Activated naive CD8-positive, alpha-beta T cell treated with anti-CD3 and anti-CD28 coated beads, Interleukin-2, amount 50 U/mL, for 24 hours (primary cell): Measurements from ENCODE around the gene ZNF267.
"Not testable (repeated sequence)": the region's sequence is repeated elsewhere in the genome, so short reads cannot be mapped to it uniquely, and the experiment has no call there.

Experiments
- ATAC-seq: fragments of 150-1000 bp; cut with Tn5 transposase; one replicate; pipeline ENCODE4 v1.10.0; 2021
- DNase-seq: peaks from one replicate; pipeline ENCODE4 v3.0.0; 2021
- H3K27ac Mint-ChIP-seq: one replicate; pipeline ENCODE4 v1.8.0; 2021; ENCODE audit warnings: mild to moderate bottlenecking, mixed read lengths
- H3K27me3 Mint-ChIP-seq: one replicate; pipeline ENCODE4 v1.8.0; 2021; ENCODE audit warnings: mixed read lengths
- H3K36me3 Mint-ChIP-seq: one replicate; pipeline ENCODE4 v1.8.0; 2021; ENCODE audit warnings: low read depth, mixed read lengths
- H3K4me1 Mint-ChIP-seq: one replicate; pipeline ENCODE4 v1.8.0; 2021; ENCODE audit warnings: mixed read lengths
- H3K4me3 Mint-ChIP-seq: one replicate; pipeline ENCODE4 v1.8.0; 2021; ENCODE audit warnings: mild to moderate bottlenecking, moderate library complexity, mixed read lengths
- H3K9me3 Mint-ChIP-seq: one replicate; pipeline ENCODE4 v1.8.0; 2021; ENCODE audit warnings: mixed read lengths

ZNF267 gene

DNA sequence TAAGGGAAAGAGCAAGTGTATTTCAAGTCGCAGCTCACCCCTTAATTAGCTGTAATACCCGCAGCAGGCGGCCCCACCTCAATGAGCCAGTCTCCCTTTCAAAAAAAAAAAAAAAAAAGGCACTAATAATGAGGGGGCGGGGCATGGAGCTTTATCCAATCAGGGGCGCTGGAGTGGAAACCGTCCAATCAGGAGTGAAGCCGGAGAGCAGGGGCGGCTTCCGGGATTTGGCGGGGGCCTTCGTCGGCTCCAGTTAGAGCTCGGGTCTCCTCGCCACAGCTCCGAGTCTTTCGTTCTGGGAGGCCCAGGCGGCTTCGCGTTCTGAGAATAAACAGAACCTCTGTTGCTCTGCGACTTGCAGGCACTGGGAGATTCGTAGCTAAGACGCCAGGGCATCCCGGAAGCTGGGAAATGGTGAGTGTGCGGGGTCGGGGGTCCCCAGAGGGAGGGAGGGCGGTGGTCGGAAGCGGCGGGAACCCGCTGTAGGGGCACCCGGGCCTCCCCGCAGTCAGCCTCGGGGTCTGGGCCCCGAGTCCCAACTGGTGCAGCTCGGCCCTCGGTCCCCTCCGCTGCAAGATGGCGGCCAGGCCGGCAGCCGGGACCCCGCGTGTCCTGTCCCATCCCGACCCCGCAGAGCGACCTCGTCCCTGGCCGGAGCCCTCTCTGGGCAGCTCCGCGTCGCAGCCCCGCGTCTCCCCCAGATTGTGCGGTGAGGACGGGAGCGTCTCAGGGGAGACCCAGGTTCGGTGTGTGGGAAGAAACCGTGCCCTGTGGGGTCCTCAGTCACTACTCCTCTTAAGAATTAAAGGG lies at the start of gene ZNF267:
Gene ZNF267 (plus strand): TSS at position 252 of the 810 bp plus-strand sequence. CDS start 160 bp downstream, at position 412.
- peaks cover 83% of the 10 kb centered on the region for H3K4me1 Mint-ChIP-seq
- peaks cover 48% of the 10 kb centered on the region for H3K36me3 Mint-ChIP-seq
- peaks cover 4% of the 10 kb centered on the region for H3K9me3 Mint-ChIP-seq
- H3K4me3 Mint-ChIP-seq, result peak within 1 kb of the TSS; percentile 93
- DNase-seq (peak; percentile 89), ATAC-seq (peak; percentile 38)
- H3K27ac Mint-ChIP-seq, result peak within 1 kb of the TSS; percentile 99
- peaks cover 4% of the 10 kb centered on the region for H3K27me3 Mint-ChIP-seq

DNA sequence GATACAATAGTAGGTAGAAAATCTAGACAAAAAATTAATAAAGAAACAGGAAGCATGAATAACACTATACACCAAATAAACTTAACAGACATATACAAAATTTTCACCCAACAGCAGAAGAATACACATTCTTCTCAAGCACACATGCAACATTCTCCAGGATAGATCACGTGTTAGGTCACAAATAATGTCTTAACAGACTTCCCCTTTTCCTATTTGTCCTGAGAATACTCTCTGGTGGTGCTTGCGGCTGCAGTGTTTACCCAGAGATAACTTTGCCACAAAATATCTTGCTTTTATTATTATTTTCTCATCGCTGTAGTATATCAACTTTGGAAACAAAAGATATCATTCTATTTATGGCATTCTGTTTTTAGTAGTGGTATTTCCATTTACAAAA lies 40.6 kb upstream of the ZNF267 start:
- ATAC-seq (no peak), DNase-seq (no peak)
- Mint-ChIP-seq H3K36me3 (peaks cover 3% of the 10 kb centered on the region), H3K4me3 (no peak overlapping the region), H3K27me3 (peaks cover 4% of the 10 kb centered on the region), H3K9me3 (peaks cover 26% of the 10 kb centered on the region), H3K27ac (no peak overlapping the region), H3K4me1 (no peaks in the 10 kb centered on the region)

GRCh38 chr16:31836396-31836795 lies 37.2 kb upstream of the ZNF267 start:
- H3K36me3 Mint-ChIP-seq, DNase-seq, ATAC-seq, H3K27me3 Mint-ChIP-seq, H3K27ac Mint-ChIP-seq, H3K4me1 Mint-ChIP-seq, H3K4me3 Mint-ChIP-seq: not testable (repeated sequence)
- H3K9me3 Mint-ChIP-seq, result peaks cover 26% of the 10 kb centered on the region

GRCh38 chr16:31842864-31843263 lies 30.7 kb upstream of the ZNF267 start:
- peaks cover 6% of the 10 kb centered on the region for H3K36me3 Mint-ChIP-seq

DNA sequence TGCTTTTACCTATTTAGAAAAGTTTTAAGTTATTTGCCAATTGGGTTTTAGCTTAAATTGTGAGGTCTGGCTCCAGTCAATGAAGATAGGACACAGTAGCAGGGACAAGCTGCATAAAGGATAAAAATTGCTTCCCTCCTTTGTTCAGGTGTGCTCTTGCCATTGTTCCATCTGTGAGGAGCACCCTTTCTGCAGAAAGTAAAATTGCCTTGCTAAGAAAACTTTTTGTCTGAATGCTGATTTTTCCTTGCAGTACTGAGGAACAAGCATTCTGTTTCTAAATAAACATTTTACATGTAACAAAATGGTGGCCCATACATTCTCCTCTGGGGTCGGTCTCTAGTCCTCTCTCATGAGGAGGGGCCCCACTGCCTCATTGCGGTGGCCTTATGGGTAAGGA lies 25.0 kb upstream of the ZNF267 start:
- not testable (repeated sequence) for ATAC-seq, H3K27me3 Mint-ChIP-seq, H3K4me1 Mint-ChIP-seq, DNase-seq, H3K27ac Mint-ChIP-seq, H3K36me3 Mint-ChIP-seq, H3K4me3 Mint-ChIP-seq
- H3K9me3 Mint-ChIP-seq, result peaks cover 46% of the 10 kb centered on the region

More at GRCh38 chr16:31842864-31843263, 30.7 kb upstream of the ZNF267 start:
- H3K27me3 Mint-ChIP-seq, result peaks cover 4% of the 10 kb centered on the region
- DNase-seq, result no peak
- H3K4me1 Mint-ChIP-seq, result no peaks in the 10 kb centered on the region
- peaks cover 27% of the 10 kb centered on the region for H3K9me3 Mint-ChIP-seq
- H3K27ac Mint-ChIP-seq, result no peak overlapping the region
- no peak for ATAC-seq
- H3K4me3 Mint-ChIP-seq, result no peak overlapping the region

DNA sequence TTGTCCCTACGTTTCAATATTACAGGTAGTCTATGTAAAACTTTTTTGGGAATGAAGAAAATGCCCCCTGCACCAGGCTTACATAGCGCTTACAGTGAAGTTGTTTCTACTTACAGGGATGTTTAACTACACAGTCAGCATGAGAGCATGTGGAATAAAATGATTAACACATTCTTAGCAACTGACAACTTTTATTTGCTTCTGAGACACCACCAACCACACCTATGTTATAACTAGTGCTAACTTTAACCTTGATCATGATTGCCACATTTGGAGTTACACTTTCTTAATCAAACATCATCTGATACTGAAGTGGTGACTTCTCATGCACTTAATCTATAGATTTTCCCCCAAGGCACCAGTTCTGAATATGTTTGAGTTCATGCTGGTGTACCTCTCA lies 20.3 kb upstream of the ZNF267 start:
- peaks cover 3% of the 10 kb centered on the region for H3K27me3 Mint-ChIP-seq
- no peaks in the 10 kb centered on the region for H3K4me1 Mint-ChIP-seq
- peaks cover 22% of the 10 kb centered on the region for H3K9me3 Mint-ChIP-seq
- H3K36me3 Mint-ChIP-seq, result peaks cover 2% of the 10 kb centered on the region
- no peak overlapping the region for H3K27ac Mint-ChIP-seq
- ATAC-seq, result no peak
- DNase-seq, result no peak
- H3K4me3 Mint-ChIP-seq, result no peak overlapping the region

- no peaks in the 10 kb centered on the region for H3K27me3 Mint-ChIP-seq
- H3K4me1 Mint-ChIP-seq, result peaks cover 22% of the 10 kb centered on the region
- H3K4me3 Mint-ChIP-seq, result no peak overlapping the region
- H3K36me3 Mint-ChIP-seq, result no peaks in the 10 kb centered on the region
- no peak overlapping the region for H3K27ac Mint-ChIP-seq
- no peaks in the 10 kb centered on the region for H3K9me3 Mint-ChIP-seq
- DNase-seq (no peak), ATAC-seq (no peak)
Measured at GRCh38 chr16:31860508-31860907, 13.1 kb upstream of the ZNF267 start.

DNA sequence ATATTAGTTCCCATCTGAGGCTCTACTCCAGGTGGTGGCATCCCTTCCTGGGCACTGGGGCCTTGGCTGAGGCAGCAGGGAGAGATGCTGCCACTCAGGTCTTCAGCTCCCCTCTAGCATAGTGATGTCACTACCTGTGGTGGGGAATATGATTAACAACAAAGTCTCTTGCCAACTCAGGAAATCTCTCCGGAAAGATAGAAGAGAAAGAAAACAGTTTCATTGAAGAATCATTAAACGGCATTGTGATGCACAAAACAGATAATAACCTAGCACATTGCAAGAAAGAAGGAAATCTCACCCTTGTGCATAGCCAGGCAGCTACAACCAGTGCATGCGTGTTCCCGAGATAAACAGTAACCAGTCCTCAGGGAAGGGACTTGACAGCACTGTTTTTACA lies 12.2 kb upstream of the ZNF267 start:
- no peak for ATAC-seq
- Mint-ChIP-seq H3K27ac (no peak overlapping the region), H3K9me3 (no peaks in the 10 kb centered on the region), H3K36me3 (no peaks in the 10 kb centered on the region), H3K4me3 (no peak overlapping the region), H3K27me3 (no peaks in the 10 kb centered on the region), H3K4me1 (peaks cover 22% of the 10 kb centered on the region)
- DNase-seq, result no peak

DNA sequence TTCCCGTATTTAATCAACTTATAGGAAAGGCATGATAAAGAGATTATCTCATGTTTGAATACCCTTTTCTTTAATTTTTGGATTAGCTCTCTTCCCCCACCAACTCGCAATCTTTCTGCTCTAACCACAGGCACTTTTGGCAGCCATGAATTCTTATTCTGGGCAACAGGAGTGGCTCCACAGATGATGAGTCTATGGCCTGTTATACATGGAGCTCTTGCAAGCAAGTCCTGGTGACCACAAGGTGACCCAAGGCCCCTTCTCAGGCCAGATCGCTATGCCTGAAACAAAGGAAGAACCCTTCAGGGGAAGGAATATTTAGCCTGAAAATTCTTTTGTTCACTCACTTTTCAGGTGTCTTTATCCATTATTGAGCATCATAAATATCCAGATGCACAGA lies 10.8 kb upstream of the ZNF267 start:
- DNase-seq, result no peak
- H3K27me3 Mint-ChIP-seq, result no peaks in the 10 kb centered on the region
- no peaks in the 10 kb centered on the region for H3K36me3 Mint-ChIP-seq
- H3K9me3 Mint-ChIP-seq, result no peaks in the 10 kb centered on the region
- no peak overlapping the region for H3K27ac Mint-ChIP-seq
- ATAC-seq, result no peak
- H3K4me1 Mint-ChIP-seq, result peaks cover 22% of the 10 kb centered on the region
- no peak overlapping the region for H3K4me3 Mint-ChIP-seq

DNA sequence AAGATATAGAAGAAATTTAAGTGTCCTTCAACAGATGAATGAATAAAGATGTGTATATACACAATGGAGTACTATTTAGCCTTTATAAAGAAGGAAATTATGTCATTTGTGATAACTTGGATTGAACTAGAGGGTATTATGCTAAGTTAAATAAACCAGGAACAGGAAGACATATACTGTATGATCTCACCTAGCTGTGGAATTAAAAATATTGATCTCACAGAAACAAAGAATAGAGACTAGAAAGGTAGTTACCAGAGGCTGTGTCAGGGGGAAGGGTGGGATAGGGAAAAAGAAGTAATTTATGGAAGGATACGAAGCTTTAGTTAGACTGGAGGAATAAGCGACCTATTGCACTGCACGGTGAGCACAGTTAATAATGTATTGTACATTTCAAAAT lies 5.4 kb upstream of the ZNF267 start:
- DNase-seq (no peak), ATAC-seq (no peak)
- H3K9me3 Mint-ChIP-seq, result no peaks in the 10 kb centered on the region
- H3K27ac Mint-ChIP-seq, result no peak overlapping the region
- no peak overlapping the region for H3K4me3 Mint-ChIP-seq
- H3K27me3 Mint-ChIP-seq, result no peaks in the 10 kb centered on the region
- H3K4me1 Mint-ChIP-seq, result peaks cover 49% of the 10 kb centered on the region
- H3K36me3 Mint-ChIP-seq, result no peaks in the 10 kb centered on the region

DNA sequence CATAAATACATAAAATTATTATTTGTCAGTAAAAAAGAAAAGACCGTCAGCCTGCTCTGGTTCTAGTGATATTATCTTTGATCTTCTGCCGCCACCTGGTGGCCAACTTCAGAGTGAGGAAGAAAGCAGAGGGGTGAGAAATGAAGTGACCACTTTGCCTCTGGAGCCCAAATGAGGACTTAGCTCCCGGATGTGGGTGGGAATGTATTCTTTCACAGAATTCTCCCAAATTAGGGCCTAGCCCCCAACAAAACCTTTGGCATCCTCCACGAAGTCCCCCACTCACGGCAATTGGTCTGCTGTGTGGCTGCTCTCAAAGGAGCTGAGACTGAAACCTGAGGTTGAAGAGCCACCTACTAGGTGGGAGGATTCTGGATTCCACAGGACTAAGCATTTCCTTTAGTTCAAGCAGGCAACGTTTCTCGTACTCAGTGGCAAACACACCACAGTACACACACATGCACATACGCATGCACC lies 4.9 kb upstream of the ZNF267 start:
- no peaks in the 10 kb centered on the region for H3K27me3 Mint-ChIP-seq
- H3K4me3 Mint-ChIP-seq, result peak overlapping the region; percentile 71
- peak overlapping the region; percentile 94 for H3K27ac Mint-ChIP-seq
- DNase-seq, result peak; percentile 81
- ATAC-seq, result peak; percentile 72
- peaks cover 3% of the 10 kb centered on the region for H3K36me3 Mint-ChIP-seq
- no peaks in the 10 kb centered on the region for H3K9me3 Mint-ChIP-seq
- peaks cover 51% of the 10 kb centered on the region for H3K4me1 Mint-ChIP-seq

DNA sequence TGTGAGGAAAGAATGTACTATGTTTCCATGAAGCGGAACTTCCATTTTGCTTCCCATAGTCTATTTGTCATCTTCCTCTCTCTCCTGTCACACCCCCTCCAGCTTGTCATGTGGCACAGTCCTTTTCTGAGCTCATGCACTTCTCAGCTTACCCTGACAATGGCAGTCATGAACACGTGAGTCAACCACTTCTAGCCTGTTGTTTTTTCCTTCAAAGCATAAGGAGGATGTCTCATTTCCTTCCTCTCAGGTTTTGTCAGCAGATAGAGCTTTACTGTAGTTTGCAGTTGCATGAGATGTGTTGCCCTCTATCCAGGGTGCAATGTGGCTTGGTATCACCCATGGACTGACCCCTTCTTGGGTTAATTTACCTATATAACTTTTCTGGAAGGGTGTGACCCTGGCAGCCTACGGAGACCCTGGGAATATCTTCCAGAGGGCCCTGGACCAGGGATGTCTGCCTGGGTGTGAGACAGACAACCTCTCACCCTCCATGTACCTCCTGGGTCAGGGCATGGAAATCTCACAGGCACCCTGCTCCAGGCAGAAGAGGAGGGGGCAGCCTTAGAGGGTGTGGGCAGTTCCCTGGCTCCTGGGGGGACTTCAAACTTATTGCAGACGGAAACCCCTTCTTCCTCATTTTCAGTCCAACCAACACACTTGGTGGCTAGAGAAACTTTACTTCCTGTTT lies 4.0 kb upstream of the ZNF267 start:
- DNase-seq (peak; percentile 61), ATAC-seq (peak; percentile 79)
- peaks cover 7% of the 10 kb centered on the region for H3K36me3 Mint-ChIP-seq
- H3K27me3 Mint-ChIP-seq, result peaks cover 4% of the 10 kb centered on the region
- H3K4me3 Mint-ChIP-seq, result peak overlapping the region; percentile 71
- peak overlapping the region; percentile 94 for H3K27ac Mint-ChIP-seq
- no peaks in the 10 kb centered on the region for H3K9me3 Mint-ChIP-seq
- peaks cover 54% of the 10 kb centered on the region for H3K4me1 Mint-ChIP-seq

- Mint-ChIP-seq H3K27ac (peak overlapping the region; percentile 57), H3K4me1 (peaks cover 61% of the 10 kb centered on the region), H3K27me3 (peaks cover 4% of the 10 kb centered on the region), H3K36me3 (peaks cover 18% of the 10 kb centered on the region), H3K4me3 (no peak overlapping the region), H3K9me3 (no peaks in the 10 kb centered on the region)
- DNase-seq (no peak), ATAC-seq (no peak)
Measured at GRCh38 chr16:31870809-31871208, 2.8 kb upstream of the ZNF267 start.

DNA sequence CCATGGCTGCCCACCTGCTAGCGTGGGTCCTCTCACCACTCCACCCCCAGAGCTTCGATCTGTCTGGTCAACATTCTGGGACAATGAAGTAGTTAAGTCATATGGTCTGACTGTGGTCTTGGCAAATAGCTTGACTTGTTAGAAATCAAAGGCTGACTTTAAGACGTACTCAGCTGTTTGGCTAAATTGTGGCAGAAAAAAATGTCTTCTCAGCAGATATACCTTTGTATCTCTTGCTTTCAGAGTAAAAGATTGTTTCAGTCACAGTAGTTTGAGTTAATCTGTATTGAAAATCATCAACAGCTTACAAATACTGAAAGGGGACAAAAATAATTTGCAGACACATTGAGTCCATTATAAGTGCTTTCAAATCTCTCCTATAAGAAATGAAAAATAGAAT lies 2.1 kb upstream of the ZNF267 start:
- Mint-ChIP-seq H3K27ac (peak overlapping the region; percentile 26), H3K4me1 (peaks cover 68% of the 10 kb centered on the region), H3K4me3 (no peak overlapping the region), H3K27me3 (peaks cover 4% of the 10 kb centered on the region), H3K36me3 (peaks cover 25% of the 10 kb centered on the region), H3K9me3 (no peaks in the 10 kb centered on the region)
- DNase-seq (no peak), ATAC-seq (no peak)

GRCh38 chr16:31872201-31872600 lies 1.4 kb upstream of the ZNF267 start:
- H3K4me3 Mint-ChIP-seq, result no peak overlapping the region

More at GRCh38 chr16:31872201-31872600, 1.4 kb upstream of the ZNF267 start:
- DNase-seq, result no peak
- H3K27ac Mint-ChIP-seq, result peak overlapping the region; percentile 99
- H3K9me3 Mint-ChIP-seq, result no peaks in the 10 kb centered on the region
- no peak for ATAC-seq
- H3K4me1 Mint-ChIP-seq, result peaks cover 75% of the 10 kb centered on the region
- peaks cover 32% of the 10 kb centered on the region for H3K36me3 Mint-ChIP-seq
- H3K27me3 Mint-ChIP-seq, result peaks cover 4% of the 10 kb centered on the region
